ENCODE measurements around the gene CRYL1.
A peak's percentile ranks its signal among the peaks of the same experiment; 100 is the strongest.
"Not testable (repeated sequence)": the region's sequence is repeated elsewhere in the genome, so short reads cannot be mapped to it uniquely, and the experiment has no call there.

The CRYL1 gene

DNA sequence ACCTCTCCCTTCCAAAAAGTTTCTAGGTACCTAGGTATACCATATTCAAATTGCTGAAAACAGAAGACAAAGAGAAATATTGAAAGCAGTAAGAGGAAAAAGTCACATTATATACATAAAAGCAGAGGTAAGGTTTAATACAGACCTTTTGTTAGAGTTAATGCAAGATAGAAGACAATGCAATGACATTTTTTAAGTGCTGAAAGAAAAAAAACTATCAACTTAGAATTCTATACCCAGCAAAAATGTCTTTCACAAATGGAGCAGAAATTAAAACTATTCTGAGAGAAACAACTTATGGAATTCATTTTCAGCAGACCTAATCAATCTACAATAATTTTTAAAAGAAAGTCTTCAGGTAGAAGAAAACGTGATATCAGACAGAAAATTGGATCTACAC lies 77.2 kb downstream of the CRYL1 start:
- DNase-seq, result no peak

DNA sequence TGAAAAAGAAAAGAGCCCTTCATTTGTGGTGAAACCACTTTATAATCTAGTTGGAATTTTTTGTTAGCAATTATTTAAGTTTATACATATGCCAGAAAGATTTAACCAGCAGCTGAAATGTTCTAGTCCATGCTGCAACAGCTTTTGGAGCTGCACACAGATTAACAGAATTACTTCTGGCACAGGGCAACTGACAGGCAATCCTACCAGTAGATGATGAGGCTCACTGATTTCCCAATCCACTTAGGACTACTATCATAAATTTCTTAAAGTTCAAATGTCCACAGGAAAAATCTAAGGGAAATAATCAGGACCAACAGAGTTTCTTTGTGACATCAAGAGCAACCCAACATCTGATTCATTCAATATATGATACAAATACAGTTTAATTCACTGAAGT lies 78.8 kb downstream of the CRYL1 start:
- no peak for DNase-seq

GRCh38 chr13:20446405-20446804 lies 79.3 kb downstream of the CRYL1 start:
- no peak for DNase-seq

DNA sequence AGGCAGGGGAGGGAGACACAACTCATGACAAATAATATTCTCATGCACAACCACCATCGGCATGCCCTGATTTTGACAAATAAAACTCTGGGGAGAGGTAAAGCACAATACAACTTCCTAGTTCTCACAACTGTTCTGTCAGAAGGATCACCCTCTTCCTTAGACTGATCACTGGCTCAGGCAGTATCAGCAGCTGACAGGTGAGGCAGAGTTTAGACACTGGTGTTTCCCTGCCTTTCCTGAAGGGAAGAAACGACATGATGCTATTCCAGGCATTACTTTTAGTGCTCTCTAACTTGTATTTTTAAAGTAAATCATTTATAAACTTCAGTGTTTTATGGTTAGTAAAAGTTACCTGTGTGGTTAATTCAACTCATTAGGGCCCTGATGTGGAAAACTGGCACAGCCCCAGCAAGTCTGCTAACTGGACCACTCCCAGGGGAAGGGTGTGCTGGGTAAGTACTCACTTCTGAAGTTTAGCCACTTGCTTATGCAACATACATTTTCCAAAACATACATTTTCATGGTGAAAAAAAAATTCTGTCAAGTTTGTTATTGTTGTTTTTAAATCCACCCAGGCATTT lies 82.8 kb downstream of the CRYL1 start:
- DNase-seq, result no peak

- no peak for DNase-seq
Measured at GRCh38 chr13:20442375-20442774, 83.3 kb downstream of the CRYL1 start.

DNA sequence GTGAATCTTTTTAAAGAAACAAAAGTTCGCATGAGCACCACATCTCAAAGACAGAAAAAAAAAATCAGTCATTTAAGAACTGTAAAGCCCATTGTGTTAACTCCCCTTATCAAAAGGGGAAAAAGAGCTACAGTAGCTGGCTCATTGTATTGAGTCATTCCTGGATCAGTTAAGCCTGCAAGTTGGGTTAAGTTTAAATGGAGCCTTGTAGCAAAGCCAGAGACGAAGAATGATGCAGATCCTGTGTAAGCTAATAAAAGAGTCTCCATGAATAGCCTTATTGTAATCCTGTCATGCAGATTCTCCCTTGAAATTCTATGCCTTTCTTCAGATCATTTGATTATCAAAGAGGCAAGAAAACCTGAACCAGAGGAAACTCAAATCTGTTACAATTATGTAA lies 83.8 kb downstream of the CRYL1 start:
- DNase-seq, result peak; percentile 24

DNA sequence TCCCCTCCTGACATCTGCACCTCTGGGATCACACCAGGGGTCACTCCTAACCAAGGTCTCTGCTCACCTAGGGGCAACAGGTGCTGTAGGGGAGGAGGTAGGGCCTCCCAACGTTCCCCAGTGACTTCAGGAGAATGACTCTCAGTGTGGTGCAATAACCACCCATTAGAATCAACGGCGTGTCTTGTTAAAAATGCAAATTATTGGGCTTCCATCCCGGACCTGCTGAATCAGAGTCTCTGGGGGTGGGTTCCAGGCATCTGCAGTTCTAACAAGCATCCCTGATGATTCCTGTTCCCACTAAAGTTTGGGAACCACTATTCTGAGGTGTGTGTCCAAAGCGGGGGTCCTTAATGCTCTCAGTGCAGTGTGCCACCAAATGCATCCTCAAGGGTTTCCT lies 84.6 kb downstream of the CRYL1 start:
- no peak for DNase-seq

- peak; percentile 52 for DNase-seq
Measured at GRCh38 chr13:20439261-20439660, 86.4 kb downstream of the CRYL1 start.

- peak; percentile 17 for DNase-seq
Measured at GRCh38 chr13:20438801-20439200, 86.9 kb downstream of the CRYL1 start.

- DNase-seq, result no peak
Measured at GRCh38 chr13:20436505-20436904, 89.2 kb downstream of the CRYL1 start.

DNA sequence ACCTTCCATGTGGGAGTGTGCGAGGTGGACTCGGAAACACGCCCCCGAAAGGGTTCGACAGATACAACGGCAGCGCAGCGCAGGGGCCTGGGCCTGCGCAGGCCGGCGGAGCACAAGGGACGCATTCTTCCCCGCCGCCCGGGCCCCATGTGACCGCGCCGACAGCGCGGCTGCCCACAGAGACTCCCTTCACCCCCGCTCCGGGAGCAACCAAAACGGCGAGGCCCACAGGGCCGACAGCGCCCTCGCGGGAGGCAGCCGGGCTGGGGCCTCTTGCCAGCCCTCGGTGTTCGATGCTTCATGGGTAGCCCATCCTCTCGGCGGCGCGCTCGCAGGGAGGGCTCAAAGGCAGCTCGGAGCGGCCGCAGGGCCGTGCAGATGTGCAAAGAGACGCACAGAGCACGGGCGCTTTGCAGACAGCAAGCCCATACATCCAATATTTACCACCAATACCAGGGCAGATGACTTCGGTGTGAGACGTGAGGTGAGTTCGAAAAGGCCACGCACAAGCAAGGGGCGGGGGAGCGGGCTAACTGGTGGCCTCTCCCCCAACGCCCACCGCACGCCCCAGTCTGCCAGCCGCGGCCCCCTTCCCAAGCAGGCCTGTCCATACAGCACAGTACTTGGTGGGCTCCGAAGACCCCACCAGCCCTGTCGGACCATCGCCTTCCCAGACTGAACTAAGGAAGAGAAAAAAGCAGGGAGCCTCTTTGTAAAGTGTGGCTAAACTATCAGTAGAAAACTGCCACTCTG lies 89.9 kb downstream of the CRYL1 start:
- no peak for DNase-seq

DNA sequence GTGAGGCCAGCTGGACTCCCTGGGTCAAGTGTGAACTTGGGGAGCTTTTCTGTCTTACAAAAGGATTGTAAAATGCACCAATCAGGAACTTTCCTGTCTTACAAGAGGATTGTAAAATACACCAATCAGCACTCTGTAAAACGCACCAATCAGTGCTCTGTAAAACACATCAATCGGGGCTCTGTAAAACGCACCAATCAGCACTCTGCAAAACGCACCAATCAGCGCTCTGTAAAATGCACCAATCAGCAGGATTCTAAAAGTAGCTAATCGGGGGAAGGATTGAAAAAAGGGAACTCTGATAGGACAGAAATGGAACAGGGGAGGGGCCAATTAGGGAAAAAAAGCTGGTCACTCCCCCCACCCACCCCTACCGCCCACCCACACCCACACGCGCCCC lies 91.4 kb downstream of the CRYL1 start:
- not testable (repeated sequence) for DNase-seq

GRCh38 chr13:20431687-20432384 lies 93.8 kb downstream of the CRYL1 start:
- no peak for DNase-seq

GRCh38 chr13:20431080-20431479 lies 94.6 kb downstream of the CRYL1 start:
- DNase-seq, result no peak

DNA sequence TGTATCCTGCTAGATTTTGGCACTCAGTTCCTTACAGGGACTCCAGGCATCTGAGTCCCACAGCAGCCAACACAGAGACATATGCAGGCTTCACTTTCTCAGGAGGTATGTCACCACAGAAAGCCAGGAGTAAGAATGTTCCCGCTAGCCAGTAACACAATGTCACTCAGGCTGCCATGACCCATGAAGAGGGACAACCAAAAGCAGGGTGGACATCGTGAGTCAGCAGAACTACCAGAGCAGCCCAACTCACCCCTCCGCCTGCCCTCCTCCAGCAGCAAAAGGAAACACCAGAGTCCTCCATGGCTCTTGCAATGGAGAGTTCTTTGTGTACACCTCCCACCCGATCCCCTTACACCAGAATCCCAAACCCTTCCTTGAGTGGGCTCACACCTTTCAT lies 95.4 kb downstream of the CRYL1 start:
- DNase-seq, result no peak

DNA sequence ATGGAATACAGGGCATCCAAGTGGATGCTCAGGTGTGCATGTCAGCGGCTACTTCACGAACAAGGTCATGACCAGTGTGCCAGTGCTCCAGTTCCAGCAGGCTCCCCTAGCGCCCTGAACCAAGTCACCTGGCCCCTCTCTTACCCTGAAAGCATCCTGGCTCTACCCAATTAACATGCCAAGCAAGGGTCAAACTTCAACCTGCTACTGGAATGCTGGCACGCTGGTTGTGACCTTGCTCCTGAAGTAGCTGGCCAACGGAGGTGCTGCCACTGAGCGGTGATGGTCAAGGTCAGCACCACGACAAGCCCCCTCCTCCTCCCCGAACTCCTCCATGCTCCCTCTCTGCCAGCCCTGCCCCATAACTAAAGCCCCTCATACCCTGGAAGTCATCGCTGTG lies 96.0 kb downstream of the CRYL1 start:
- no peak for DNase-seq

DNA sequence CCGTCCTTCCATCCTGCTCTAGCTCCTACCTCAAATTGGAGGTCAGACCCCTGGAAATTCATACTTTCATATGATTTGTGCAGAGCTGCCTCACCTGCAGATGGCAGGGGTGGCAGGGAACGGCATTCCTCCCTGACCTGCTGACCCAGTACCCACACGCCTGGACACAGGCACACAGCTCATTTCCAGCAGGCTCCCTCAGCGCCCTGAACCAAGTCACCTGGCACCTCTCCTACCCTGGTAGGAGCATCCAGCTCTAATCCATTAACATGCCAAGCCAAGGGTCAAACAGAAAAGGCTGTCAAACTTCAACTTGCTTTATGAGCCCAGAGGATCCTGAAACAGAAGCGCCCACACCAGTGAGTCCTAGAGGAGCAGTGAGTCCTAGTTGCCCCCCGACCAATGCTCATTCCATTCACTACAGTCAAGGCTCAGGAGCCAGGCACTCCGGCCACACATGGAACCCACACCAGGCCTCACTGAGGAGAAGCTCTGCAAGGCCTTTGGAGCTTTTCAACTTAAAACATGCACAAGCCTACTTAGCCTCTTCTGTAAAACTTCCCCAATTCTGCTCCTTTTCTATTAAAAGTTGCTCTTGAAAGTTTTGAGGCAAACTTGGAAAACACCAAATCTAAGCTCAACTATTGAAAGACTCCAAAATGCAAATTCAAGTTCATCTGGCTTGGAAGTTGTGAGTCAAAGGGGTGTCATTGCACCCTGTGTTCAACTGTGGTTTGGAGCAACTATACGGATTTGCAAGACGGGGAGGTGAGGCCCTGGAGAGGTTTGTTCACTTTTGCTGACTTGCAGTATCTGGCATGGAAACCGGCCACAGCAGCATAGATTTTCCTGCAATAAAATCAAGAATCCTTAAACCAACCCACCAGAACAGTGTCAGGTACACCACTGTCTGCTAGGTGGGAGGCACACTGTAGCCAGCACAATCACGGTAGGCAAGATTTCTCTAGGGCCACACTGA lies 96.7 kb downstream of the CRYL1 start:
- peak; percentile 48 for DNase-seq

DNA sequence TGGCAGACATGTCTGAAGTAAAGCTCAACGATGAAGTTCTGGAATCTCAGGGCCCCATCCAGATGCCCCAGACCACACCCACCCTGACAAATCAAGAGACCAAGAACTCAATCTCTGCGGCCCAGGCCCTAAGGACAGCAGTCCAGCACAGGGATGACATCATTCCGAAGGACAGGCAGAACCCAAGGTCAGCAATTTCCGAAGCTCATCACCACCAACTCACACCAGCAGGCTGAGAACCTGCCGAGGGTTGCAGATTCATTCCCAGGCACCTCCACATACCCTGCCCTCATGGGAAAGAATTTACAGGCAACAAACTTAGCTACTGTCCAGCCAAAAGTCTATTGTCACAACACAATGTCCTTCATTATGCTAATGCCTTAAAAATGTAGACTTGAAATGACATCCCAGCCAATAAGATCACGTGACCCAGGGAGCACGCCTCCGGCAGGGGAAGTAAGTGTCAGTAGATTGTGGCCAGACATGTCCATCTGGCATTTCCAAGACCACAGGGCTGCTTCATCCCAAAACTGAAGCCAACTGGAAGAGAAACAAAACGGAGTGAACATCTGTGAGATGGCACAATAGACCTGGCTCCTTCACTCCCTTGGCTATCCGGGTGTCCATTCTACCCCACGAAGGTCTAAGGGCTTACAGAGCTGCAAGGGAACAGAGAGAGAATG lies 98.8 kb downstream of the CRYL1 start:
- no peak for DNase-seq

GRCh38 chr13:20425819-20426219 lies 99.8 kb downstream of the CRYL1 start:
- no peak for DNase-seq

- DNase-seq, result peak; percentile 94
Measured at GRCh38 chr13:20424949-20425348, 100.7 kb downstream of the CRYL1 start.

GRCh38 chr13:20424559-20424852 lies 101.2 kb downstream of the CRYL1 start:
- no peak for DNase-seq

DNA sequence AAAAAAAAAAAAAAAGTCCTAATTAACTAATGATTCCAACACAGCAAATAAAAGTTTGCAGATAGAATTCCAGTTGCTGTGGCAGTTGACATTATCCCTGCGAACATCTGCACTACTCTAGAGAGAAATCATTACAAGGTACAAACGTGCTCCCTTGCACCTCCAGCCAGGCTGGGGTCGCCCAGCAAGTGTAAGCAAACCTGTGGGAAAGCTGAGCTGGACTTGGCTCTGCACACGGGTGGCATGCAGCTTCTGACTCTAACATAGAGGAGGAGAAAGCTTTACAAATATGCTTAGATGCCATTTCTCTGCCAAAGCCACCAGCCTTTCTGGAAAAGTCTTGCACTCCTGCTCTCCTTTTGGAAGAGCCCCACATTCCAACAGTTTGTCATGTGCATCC lies 103.3 kb downstream of the CRYL1 start:
- no peak for DNase-seq
